CD8-positive, alpha-beta memory T cell (primary cell): Measurements from ENCODE around the gene AQP3. TPM values are rescaled to one million over a fixed set of nuclear protein-coding genes. Genes with fewer than 3 reads are reported as not detected.

Experiments
- CTCF ChIA-PET: fragments of 350-600 bp; sonication (Branson Sonifier 250); formaldehyde crosslinking; loops from one replicate; lab custom pipeline; 2021; ENCODE audit warnings: antibody characterized with exemption; lab: Charles Lee
- POLR2A ChIA-PET: fragments of 350-600 bp; sonication (Branson Sonifier 250); formaldehyde crosslinking; loops from one replicate; lab custom pipeline; 2021; ENCODE audit warnings: antibody characterized with exemption; lab: Charles Lee
- DNase-seq, 5 donors: peaks; one replicate each; pipeline versions ENCODE4 v3.0.0 to v3.0.0-alpha.2; 2020 to 2022; ENCODE audit warnings: mixed read lengths in 1 of 5
- H3K27ac ChIP-seq: one replicate; pipeline ENCODE4 v1.7.0; 2013; ENCODE audit warnings: low read depth, mild to moderate bottlenecking, low read length, moderate library complexity
- H3K27me3 ChIP-seq: 2 replicates; pipeline ENCODE4 v1.7.0; 2013; ENCODE audit warnings: low read length, mild to moderate bottlenecking; ENCODE audit not compliant: insufficient read depth, poor library complexity, severe bottlenecking
- H3K36me3 ChIP-seq: 2 replicates; pipeline ENCODE4 v1.7.0; 2013; ENCODE audit warnings: mild to moderate bottlenecking, low read length, moderate library complexity; ENCODE audit not compliant: insufficient read depth
- H3K4me1 ChIP-seq: 2 replicates; pipeline ENCODE4 v1.7.0; 2013; ENCODE audit warnings: mild to moderate bottlenecking, low read length, moderate library complexity; ENCODE audit not compliant: insufficient read depth
- H3K4me3 ChIP-seq: 2 replicates; pipeline ENCODE4 v1.7.0; 2013; ENCODE audit warnings: mild to moderate bottlenecking, low read length
- H3K9me3 ChIP-seq: 2 replicates; pipeline ENCODE4 v1.7.0; 2013; ENCODE audit warnings: mild to moderate bottlenecking, low read length
- H3K27ac Mint-ChIP-seq, 8 donors: one replicate each; pipeline ENCODE4 v1.8.0; 2020 to 2021; ENCODE audit warnings: mixed read lengths in 8 of 8, mild to moderate bottlenecking in 6 of 8, inconsistent platforms in 3 of 8, moderate library complexity in 3 of 8
- H3K27me3 Mint-ChIP-seq, 2 donors: one replicate each; pipeline ENCODE4 v1.8.0; 2020 to 2021; ENCODE audit warnings: mixed read lengths in 2 of 2, mild to moderate bottlenecking in 1 of 2, moderate library complexity in 1 of 2
- H3K36me3 Mint-ChIP-seq, 3 donors: one replicate each; pipeline ENCODE4 v1.8.0; 2020 to 2021; ENCODE audit warnings: mixed read lengths in 3 of 3, inconsistent platforms in 1 of 3, mild to moderate bottlenecking in 1 of 3
- H3K4me1 Mint-ChIP-seq, 3 donors: one replicate each; pipeline ENCODE4 v1.8.0; 2020 to 2021; ENCODE audit warnings: mixed read lengths in 3 of 3, inconsistent platforms in 1 of 3, mild to moderate bottlenecking in 1 of 3
- H3K4me3 Mint-ChIP-seq, 7 donors: one replicate each; pipeline ENCODE4 v1.8.0; 2020 to 2021; ENCODE audit warnings: mixed read lengths in 7 of 7, mild to moderate bottlenecking in 6 of 7, moderate library complexity in 4 of 7, inconsistent platforms in 2 of 7
- H3K9me3 Mint-ChIP-seq, 5 donors: one replicate each; pipeline ENCODE4 v1.8.0; 2020 to 2022; ENCODE audit warnings: mixed read lengths in 5 of 5, mild to moderate bottlenecking in 3 of 5, moderate library complexity in 2 of 5, inconsistent platforms in 1 of 5
- polyA plus RNA-seq: library from polyadenylated mRNA; unstranded; fragments of 300-500 nt; fragmentation: Illumina TruSeq; gene quantifications from one replicate; pipeline ENCODE4 v1.2.3, GENCODE V29; 2021
- total RNA-seq, 2 experiments: library from RNA; stranded (reverse); gene quantifications; one replicate each; pipeline ENCODE4 v1.2.3, GENCODE V29; 2021

AQP3 gene
- total and polyA plus RNA-seq, 3 experiments from 2014 or later = 8.7 to 183 (median 9.3) TPM

DNA sequence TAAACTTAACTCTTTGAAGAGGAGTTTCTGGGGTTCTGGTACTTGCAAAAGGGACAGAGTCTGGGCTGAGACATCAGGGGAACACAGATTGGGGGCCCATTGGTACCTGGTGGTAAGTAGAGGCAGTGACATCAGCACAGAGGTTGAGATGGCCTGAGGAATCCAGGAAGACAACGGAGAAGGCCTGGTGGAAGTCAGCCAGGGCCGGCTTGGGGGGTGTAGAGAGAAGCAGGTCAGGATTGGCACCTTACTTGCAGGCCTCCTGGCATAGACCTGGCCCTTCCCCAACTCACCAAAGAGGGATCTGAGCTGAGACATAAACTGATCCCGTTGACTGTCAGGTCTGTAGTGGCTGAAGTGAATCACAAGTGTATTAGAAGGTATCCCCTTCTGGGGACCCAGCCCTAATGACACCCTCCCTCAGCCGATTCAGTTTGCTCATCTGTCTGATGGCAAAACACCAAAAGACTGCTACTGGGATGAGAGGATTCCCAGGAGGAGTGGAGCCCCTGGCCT lies 20.9 kb upstream of the AQP3 start:
- Mint-ChIP-seq H3K27ac (peak overlapping the region in 2 of 8 donors; percentile 38 to 87), H3K4me1 (peaks cover 14 to 21% (median 19%) of the 10 kb centered on the region in 3 donors), H3K4me3 (no peak overlapping the region), H3K36me3 (peaks cover 9 to 85% (median 15%) of the 10 kb centered on the region in 3 donors), H3K27me3 (no peaks in the 10 kb centered on the region), H3K9me3 (no peaks in the 10 kb centered on the region)
- ChIA-PET POLR2A (no interaction called here), CTCF (interaction anchor here (2.6 to 14.2 kb wide), 6 partner anchors 9 to 94 kb away, joined by 15 to 202 read pairs (median 63); partner anchors contain the start of genes AQP3 and AQP7)
- H3K9me3 ChIP-seq = no peaks in the 10 kb centered on the region
- peaks cover 84% of the 10 kb centered on the region for H3K36me3 ChIP-seq
- H3K4me3 ChIP-seq = no peak overlapping the region
- peaks cover 17% of the 10 kb centered on the region for H3K4me1 ChIP-seq
- no peak overlapping the region for H3K27ac ChIP-seq
- no peaks in the 10 kb centered on the region for H3K27me3 ChIP-seq
- DNase-seq = no peak

DNA sequence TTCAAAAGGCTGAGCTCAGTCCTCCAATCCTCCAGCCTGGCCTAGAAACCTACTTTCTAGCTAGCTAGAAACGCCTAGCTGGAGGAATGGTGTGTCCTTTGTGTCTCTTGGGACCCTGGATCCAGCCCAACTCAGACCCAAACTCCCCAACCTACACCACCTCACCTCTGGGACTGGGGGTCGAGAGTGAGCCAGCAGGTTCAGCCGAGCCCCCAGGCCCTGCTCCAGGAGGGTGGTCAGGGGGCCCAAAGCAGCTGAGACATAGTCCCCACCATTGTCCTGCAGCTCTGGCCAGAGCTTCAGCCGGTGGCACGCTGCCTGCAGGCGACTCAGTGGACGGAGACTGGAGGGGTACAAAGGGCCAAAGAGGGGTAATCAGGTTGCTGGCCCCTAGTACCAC lies 20.1 kb upstream of the AQP3 start:
- no peak overlapping the region for H3K4me3 Mint-ChIP-seq
- no peaks in the 10 kb centered on the region for H3K27me3 Mint-ChIP-seq
- H3K9me3 ChIP-seq = no peaks in the 10 kb centered on the region
- H3K36me3 ChIP-seq = peaks cover 88% of the 10 kb centered on the region
- H3K4me3 ChIP-seq = no peak overlapping the region
- H3K27ac Mint-ChIP-seq = peak overlapping the region in 2 of 8 donors; percentile 54 to 56
- no peaks in the 10 kb centered on the region for H3K27me3 ChIP-seq
- H3K4me1 Mint-ChIP-seq = peaks cover 8 to 14% (median 13%) of the 10 kb centered on the region in 3 donors
- H3K36me3 Mint-ChIP-seq = peaks cover 9 to 91% (median 15%) of the 10 kb centered on the region in 3 donors
- DNase-seq = no peak
- no peak overlapping the region for H3K27ac ChIP-seq
- peaks cover 10% of the 10 kb centered on the region for H3K4me1 ChIP-seq
- POLR2A ChIA-PET = interaction anchor here (0.6 to 2.0 kb wide), 3 partner anchors 13 to 20 kb away, joined by 3 to 8 read pairs (median 5); partner anchors contain the start of gene AQP3
- H3K9me3 Mint-ChIP-seq = no peaks in the 10 kb centered on the region
- CTCF ChIA-PET = interaction anchor here (1.6 to 14.2 kb wide), 11 partner anchors 10 to 93 kb away, joined by 4 to 202 read pairs (median 15); partner anchors contain the start of genes AQP3 and AQP7

DNA sequence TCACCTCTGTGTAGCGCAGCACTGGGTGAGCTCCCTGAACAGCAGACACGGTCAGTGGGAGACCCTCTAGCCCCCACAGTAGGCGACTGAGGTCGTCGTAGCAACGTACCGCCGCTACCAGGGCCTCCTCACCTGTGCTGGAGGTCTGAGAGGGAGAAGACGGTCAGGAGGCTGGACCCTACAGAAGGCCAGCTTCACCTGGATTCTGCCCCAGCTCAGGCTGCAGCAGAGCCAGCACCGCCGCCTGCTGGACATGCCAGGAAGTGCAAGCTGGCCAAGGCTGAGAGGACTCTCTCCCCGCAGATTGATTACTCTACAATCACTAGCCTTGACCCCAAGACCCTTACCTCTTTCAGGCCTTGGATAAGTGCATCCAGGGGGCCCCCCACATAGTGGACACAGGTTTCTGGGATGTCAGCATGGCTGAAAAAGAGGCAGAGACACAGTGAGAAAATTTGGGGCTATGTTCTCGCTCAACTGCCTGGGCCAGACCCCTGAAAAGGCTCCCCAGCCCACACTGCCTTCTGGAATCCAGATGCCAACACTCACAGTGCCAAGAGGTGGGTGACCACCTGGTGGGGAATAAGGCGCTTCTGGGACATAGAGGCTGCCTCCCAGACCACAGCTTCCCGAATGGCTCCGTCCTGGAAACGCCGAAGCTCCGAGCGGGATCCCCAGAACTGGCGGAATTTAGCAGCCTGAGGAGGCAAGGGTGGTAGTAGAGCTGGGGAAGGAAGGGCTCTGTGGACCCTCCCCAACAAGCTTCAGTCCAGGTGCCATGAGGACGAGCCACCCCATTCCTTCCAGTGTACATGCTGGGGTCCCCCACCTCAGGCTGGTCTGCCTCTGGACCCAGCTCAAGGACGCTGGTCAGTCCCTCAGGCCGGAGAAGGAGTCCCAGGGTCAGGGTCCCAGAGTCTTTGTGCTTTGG lies 19.4 kb upstream of the AQP3 start:
- Mint-ChIP-seq H3K36me3 (peaks cover 9 to 94% (median 15%) of the 10 kb centered on the region in 3 donors), H3K27ac (peak overlapping the region in 3 of 8 donors; percentile 12 to 68 (median 36)), H3K4me3 (peak overlapping the region in 1 of 7 donors; percentile 42), H3K27me3 (no peaks in the 10 kb centered on the region), H3K9me3 (no peaks in the 10 kb centered on the region), H3K4me1 (peaks cover 5 to 7% (median 6%) of the 10 kb centered on the region in 3 donors)
- H3K9me3 ChIP-seq = no peaks in the 10 kb centered on the region
- H3K4me3 ChIP-seq = no peak overlapping the region
- H3K36me3 ChIP-seq = peaks cover 90% of the 10 kb centered on the region
- DNase-seq = peak; percentile 57 to 78 (median 66)
- ChIA-PET POLR2A (interaction anchor here (0.6 to 2.0 kb wide), 6 partner anchors 13 to 63 kb away, joined by 3 to 8 read pairs (median 4); partner anchors contain the start of gene AQP3), CTCF (interaction anchor here (0.8 to 14.2 kb wide), 20 partner anchors 9 to 180 kb away, joined by 3 to 202 read pairs (median 6); partner anchors contain the start of genes AQP3 and AQP7)
- H3K27me3 ChIP-seq = no peaks in the 10 kb centered on the region
- H3K4me1 ChIP-seq = peaks cover 3% of the 10 kb centered on the region
- no peak overlapping the region for H3K27ac ChIP-seq

DNA sequence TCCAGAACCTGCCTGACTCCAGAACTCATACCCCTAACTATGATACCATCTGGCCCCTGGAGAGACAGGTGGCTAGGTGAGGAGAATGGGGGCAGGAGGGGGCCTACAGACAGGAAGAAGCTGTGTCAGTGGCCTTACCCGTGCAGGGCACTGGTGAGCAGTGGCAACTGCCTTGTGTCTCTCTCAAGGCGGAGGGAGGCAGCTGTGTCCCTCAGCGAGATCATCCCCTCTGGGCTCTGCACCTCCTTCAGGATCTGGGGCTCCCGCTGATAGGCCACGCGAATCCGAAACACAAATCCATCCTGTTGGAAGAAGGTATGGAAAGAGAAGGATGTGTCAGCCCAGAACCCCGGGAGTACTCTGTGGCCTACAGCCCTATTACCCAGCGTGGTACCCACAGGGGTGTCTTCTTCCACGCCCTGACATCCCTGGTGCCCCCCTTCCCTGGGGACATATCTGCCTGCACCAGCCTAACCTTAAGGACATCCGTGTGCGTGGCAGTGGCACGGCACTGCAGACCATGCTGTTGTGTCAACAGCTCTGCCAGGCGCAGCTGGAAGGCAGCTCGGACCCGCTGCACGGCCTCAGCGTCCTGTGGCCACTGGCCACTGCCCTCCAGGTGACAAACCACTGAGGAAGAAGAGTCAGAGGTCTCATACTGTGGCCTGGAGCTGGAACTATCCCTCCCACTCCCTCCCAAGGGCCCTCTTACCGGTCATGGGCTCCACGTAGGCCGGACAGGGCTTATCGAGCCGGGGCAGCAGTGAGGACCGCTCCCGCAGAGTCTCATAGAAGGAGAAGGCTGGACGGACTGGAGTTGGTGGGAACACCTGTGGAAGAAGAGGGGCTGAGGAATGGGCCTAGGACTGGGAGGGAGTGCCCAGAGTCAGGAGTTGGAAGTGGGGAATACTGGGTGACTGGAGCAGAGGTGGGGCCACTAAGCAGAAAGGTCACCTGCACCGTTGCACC lies 18.5 kb upstream of the AQP3 start:
- Mint-ChIP-seq H3K4me1 (no peaks in the 10 kb centered on the region), H3K36me3 (peaks cover 3 to 93% (median 10%) of the 10 kb centered on the region in 3 donors), H3K9me3 (no peaks in the 10 kb centered on the region), H3K27me3 (no peaks in the 10 kb centered on the region), H3K27ac (peak overlapping the region in 4 of 8 donors; percentile 36 to 85 (median 55)), H3K4me3 (peak overlapping the region in 1 of 7 donors; percentile 42)
- Histone ChIP-seq H3K9me3 (no peaks in the 10 kb centered on the region), H3K27me3 (no peaks in the 10 kb centered on the region), H3K27ac (no peak overlapping the region), H3K4me3 (no peak overlapping the region), H3K4me1 (no peaks in the 10 kb centered on the region), H3K36me3 (peaks cover 82% of the 10 kb centered on the region)
- CTCF ChIA-PET = interaction anchor here (0.8 to 14.2 kb wide), 20 partner anchors 8 to 179 kb away, joined by 3 to 202 read pairs (median 6); partner anchors contain the start of genes AQP3 and AQP7
- DNase-seq = peak in 1 of 5 donors; percentile 45
- POLR2A ChIA-PET = interaction anchor here (1.0 to 2.0 kb wide), 5 partner anchors 8 to 63 kb away, joined by 3 to 11 read pairs (median 4); partner anchors contain the start of genes AQP3 and NOL6

DNA sequence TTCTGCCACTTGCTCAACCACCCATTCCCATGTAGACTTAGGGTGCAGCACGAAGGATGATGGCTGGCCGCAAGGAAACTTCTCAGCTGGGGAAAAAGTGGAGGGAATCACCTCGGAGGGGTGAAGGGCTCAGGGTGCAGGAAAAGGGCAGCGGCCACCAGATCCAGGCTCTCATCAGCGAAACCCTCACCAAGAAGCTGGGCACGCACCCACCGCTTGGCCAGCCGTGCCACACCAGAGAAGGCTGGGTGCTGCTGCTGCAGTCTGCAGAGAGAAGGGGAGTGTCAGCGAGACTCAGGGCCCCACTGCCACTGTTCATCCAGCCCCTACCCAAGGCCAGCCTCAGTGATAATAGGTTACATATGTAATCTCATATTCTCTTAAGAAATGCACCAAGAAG lies 17.7 kb upstream of the AQP3 start:
- no peaks in the 10 kb centered on the region for H3K9me3 Mint-ChIP-seq
- ChIA-PET POLR2A (interaction anchor here (1.2 to 1.8 kb wide), 3 partner anchors 9 to 13 kb away, joined by 3 to 11 read pairs (median 4); partner anchors contain the start of gene NOL6), CTCF (interaction anchor here (1.3 to 14.2 kb wide), 8 partner anchors 8 to 91 kb away, joined by 4 to 202 read pairs (median 43); partner anchors contain the start of genes AQP3, AQP7 and NOL6)
- Histone ChIP-seq H3K9me3 (no peaks in the 10 kb centered on the region), H3K27ac (no peak overlapping the region), H3K27me3 (no peaks in the 10 kb centered on the region), H3K36me3 (peaks cover 81% of the 10 kb centered on the region), H3K4me1 (no peaks in the 10 kb centered on the region), H3K4me3 (no peak overlapping the region)
- peak in 1 of 5 donors; percentile 36 for DNase-seq
- peak overlapping the region in 1 of 8 donors; percentile 2 for H3K27ac Mint-ChIP-seq
- peaks cover 0 to 3% (median 0%) of the 10 kb centered on the region in 3 donors for H3K4me1 Mint-ChIP-seq
- H3K27me3 Mint-ChIP-seq = no peaks in the 10 kb centered on the region
- peaks cover under 1 to 89% (median 8%) of the 10 kb centered on the region in 3 donors for H3K36me3 Mint-ChIP-seq
- H3K4me3 Mint-ChIP-seq = no peak overlapping the region

DNA sequence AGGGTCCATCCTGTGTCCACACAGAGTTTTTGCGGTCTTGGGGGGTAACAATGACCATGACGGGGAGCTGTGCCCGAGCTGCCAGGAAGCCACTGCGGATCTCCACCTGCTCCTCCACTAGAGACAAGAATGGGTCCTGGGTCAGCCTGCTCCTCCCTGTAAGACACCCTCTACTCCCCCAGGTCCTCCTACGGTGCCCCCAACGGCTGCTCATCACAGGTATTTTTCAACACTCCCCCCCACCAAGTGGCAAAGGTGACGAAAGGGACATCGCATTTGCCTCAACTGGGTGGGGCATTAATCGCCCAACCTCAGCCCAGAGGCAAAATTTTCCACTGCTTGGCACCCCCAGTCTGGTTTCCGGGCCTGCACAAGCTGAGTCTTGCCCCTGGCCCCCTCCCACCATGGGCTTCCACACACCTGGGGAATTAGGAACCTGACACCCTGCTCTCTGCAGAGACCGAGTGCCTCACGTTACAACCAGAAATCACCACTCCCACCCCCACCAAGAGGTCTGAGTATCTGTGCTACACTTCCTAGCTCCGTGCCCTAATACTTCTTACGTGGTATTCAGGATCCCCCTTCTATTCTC lies 16.7 kb upstream of the AQP3 start:
- Mint-ChIP-seq H3K4me1 (peaks cover 3 to 6% (median 4%) of the 10 kb centered on the region in 3 donors), H3K9me3 (no peaks in the 10 kb centered on the region), H3K27ac (peak overlapping the region in 2 of 8 donors; percentile 62 to 63), H3K36me3 (peaks cover 0 to 79% (median 5%) of the 10 kb centered on the region in 3 donors), H3K27me3 (no peaks in the 10 kb centered on the region), H3K4me3 (peak overlapping the region in 1 of 7 donors; percentile 59)
- POLR2A ChIA-PET = interaction anchor here (1.2 to 1.8 kb wide), 2 partner anchors 9 to 10 kb away, joined by 4 to 11 read pairs; partner anchors contain the start of gene NOL6
- Histone ChIP-seq H3K27me3 (no peaks in the 10 kb centered on the region), H3K9me3 (no peaks in the 10 kb centered on the region), H3K36me3 (peaks cover 71% of the 10 kb centered on the region), H3K4me1 (peaks cover 5% of the 10 kb centered on the region), H3K27ac (no peak overlapping the region), H3K4me3 (no peak overlapping the region)
- DNase-seq = peak in 1 of 5 donors; percentile 30
- CTCF ChIA-PET = interaction anchor here (1.3 to 14.2 kb wide), 7 partner anchors 9 to 90 kb away, joined by 4 to 202 read pairs (median 62); partner anchors contain the start of genes AQP3, AQP7 and NOL6
